ENCODE results near the gene CLEC3A.
"Not testable (repeated sequence)": the region's sequence is repeated elsewhere in the genome, so short reads cannot be mapped to it uniquely, and the experiment has no call there.

Gene CLEC3A

GRCh38 chr16:78022347-78023060 is at the start of gene CLEC3A:
Gene CLEC3A, plus strand, starts transcription at chr16:78022548. Its CDS starts 79 bp downstream, at chr16:78022627.
- no peak for DNase-seq (ENCODE audit: low read depth in 3 of 3)

GRCh38 chr16:77974883-77975282 is 47.5 kb upstream of the CLEC3A start:
- no peak for DNase-seq (ENCODE audit: low read depth in 3 of 3)

- DNase-seq (ENCODE audit: low read depth in 3 of 3): no peak
These were observed 46.4 kb upstream of the CLEC3A start for GRCh38 chr16:77975942-77976341.

GRCh38 chr16:77977339-77977738 is 45.0 kb upstream of the CLEC3A start:
- no peak for DNase-seq (ENCODE audit: low read depth in 3 of 3)

GRCh38 chr16:77985111-77985510 is 37.2 kb upstream of the CLEC3A start:
- DNase-seq (ENCODE audit: low read depth in 3 of 3): no peak

- no peak for DNase-seq (ENCODE audit: low read depth in 3 of 3)
These were observed 36.2 kb upstream of the CLEC3A start for GRCh38 chr16:77986011-77986740.

GRCh38 chr16:77987810-77988209 is 34.5 kb upstream of the CLEC3A start:
- DNase-seq (ENCODE audit: low read depth in 3 of 3): no peak

GRCh38 chr16:77989846-77990245 is 32.5 kb upstream of the CLEC3A start:
- DNase-seq (ENCODE audit: low read depth in 3 of 3): no peak

- no peak for DNase-seq (ENCODE audit: low read depth in 3 of 3)
These were observed 30.6 kb upstream of the CLEC3A start for GRCh38 chr16:77991701-77992100.

- DNase-seq (ENCODE audit: low read depth in 3 of 3): not testable (repeated sequence)
These were observed 30.0 kb upstream of the CLEC3A start for GRCh38 chr16:77992381-77992780.

- DNase-seq (ENCODE audit: low read depth in 3 of 3): no peak
These were observed 29.0 kb upstream of the CLEC3A start for GRCh38 chr16:77993111-77993985.

GRCh38 chr16:77995843-77996455 is 26.4 kb upstream of the CLEC3A start:
- DNase-seq (ENCODE audit: low read depth in 3 of 3): no peak

GRCh38 chr16:77998350-77999023 is 23.9 kb upstream of the CLEC3A start:
- DNase-seq (ENCODE audit: low read depth in 3 of 3): no peak

GRCh38 chr16:78001451-78002025 is 20.8 kb upstream of the CLEC3A start:
- DNase-seq (ENCODE audit: low read depth in 3 of 3): no peak

GRCh38 chr16:78002915-78003538 is 19.3 kb upstream of the CLEC3A start:
- peak; percentile 61 to 73 (median 64) for DNase-seq (ENCODE audit: low read depth in 3 of 3)

GRCh38 chr16:78004517-78004916 is 17.8 kb upstream of the CLEC3A start:
- DNase-seq (ENCODE audit: low read depth in 3 of 3): no peak

GRCh38 chr16:78005881-78006280 is 16.5 kb upstream of the CLEC3A start:
- peak in 1 of 3 donors; percentile 9 for DNase-seq (ENCODE audit: low read depth in 3 of 3)

- DNase-seq (ENCODE audit: low read depth in 3 of 3): no peak
These were observed 15.2 kb upstream of the CLEC3A start for GRCh38 chr16:78007121-78007520.

GRCh38 chr16:78024159-78024558 is 1.8 kb downstream of the CLEC3A start:
- no peak for DNase-seq (ENCODE audit: low read depth in 3 of 3)

GRCh38 chr16:78025631-78026030 is 3.3 kb downstream of the CLEC3A start:
- DNase-seq (ENCODE audit: low read depth in 3 of 3): no peak
